CD4-positive, alpha-beta T cell treated with Interleukin-17A for 1 hour (primary cell): ENCODE measurements around the gene RPP25L.

Experiments
- DNase-seq: peaks from one replicate; pipeline ENCODE4 v3.0.0-alpha.2; 2020

Gene RPP25L

GRCh38 chr9:34582787-34583186, 29.1 kb downstream of the RPP25L start:
- DNase-seq = no peak

- DNase-seq = no peak
Observed at GRCh38 chr9:34581318-34581717, 30.6 kb downstream of the RPP25L start.

GRCh38 chr9:34580358-34580757, 31.5 kb downstream of the RPP25L start:
- no peak for DNase-seq

GRCh38 chr9:34579808-34580163, 32.1 kb downstream of the RPP25L start:
- DNase-seq = no peak

GRCh38 chr9:34579104-34579807, 32.6 kb downstream of the RPP25L start:
- DNase-seq = no peak

GRCh38 chr9:34578241-34579103, 33.4 kb downstream of the RPP25L start:
- no peak for DNase-seq

- no peak for DNase-seq
Observed at GRCh38 chr9:34577400-34578240, 34.3 kb downstream of the RPP25L start.

GRCh38 chr9:34576597-34577399, 35.1 kb downstream of the RPP25L start:
- no peak for DNase-seq

GRCh38 chr9:34575862-34576596, 35.9 kb downstream of the RPP25L start:
- DNase-seq = no peak

GRCh38 chr9:34575241-34575640, 36.7 kb downstream of the RPP25L start:
- no peak for DNase-seq

- DNase-seq = no peak
Observed at GRCh38 chr9:34574571-34574970, 37.3 kb downstream of the RPP25L start.

GRCh38 chr9:34573599-34574325, 38.1 kb downstream of the RPP25L start:
- DNase-seq = no peak

- DNase-seq = no peak
Observed at GRCh38 chr9:34572628-34573027, 39.3 kb downstream of the RPP25L start.

GRCh38 chr9:34572092-34572491, 39.8 kb downstream of the RPP25L start:
- no peak for DNase-seq

GRCh38 chr9:34571481-34571810, 40.5 kb downstream of the RPP25L start:
- no peak for DNase-seq

- no peak for DNase-seq
Observed at GRCh38 chr9:34570809-34571480, 41.0 kb downstream of the RPP25L start.

- no peak for DNase-seq
Observed at GRCh38 chr9:34570376-34570775, 41.5 kb downstream of the RPP25L start.

GRCh38 chr9:34568774-34569173, 43.1 kb downstream of the RPP25L start:
- DNase-seq = no peak

- no peak for DNase-seq
Observed at GRCh38 chr9:34568133-34568532, 43.8 kb downstream of the RPP25L start.

GRCh38 chr9:34566972-34567371, 44.9 kb downstream of the RPP25L start:
- no peak for DNase-seq

- no peak for DNase-seq
Observed at GRCh38 chr9:34566322-34566721, 45.6 kb downstream of the RPP25L start.
